ENCODE results near the gene AARS2.

GRCh38 chr6:44327760-44328159 is 14.6 kb upstream of the AARS2 start:
- TF ChIP-seq POLR2A (IDR thresholded peaks at IDR 0.05) (no peak), CTCF (IDR thresholded peaks at IDR 0.05) (no peak)

Measured in upper lobe of left lung (tissue), 4 donors.